ENCODE data around the gene MT1E. TPM values are rescaled to one million over a fixed set of nuclear protein-coding genes. Genes with fewer than 3 reads are reported as not detected.
"Not testable (repeated sequence)": the region's sequence is repeated elsewhere in the genome, so short reads cannot be mapped to it uniquely, and the experiment has no call there.

Gene MT1E
- total and polyA plus RNA-seq, 5 donors from 2014 or later: 5.6 to 86.9 (median 22.9) TPM

- H3K27me3 ChIP-seq (ENCODE audit: control insufficient read depth, insufficient read depth, low read length): no peaks in the 10 kb centered on the region
- DNase-seq (peak; percentile 51 to 78 (median 67)), ATAC-seq (ENCODE audit: low read depth in 2 of 2) (peak; percentile 74 to 76)
- no peaks in the 10 kb centered on the region for H3K36me3 ChIP-seq (ENCODE audit: control insufficient read depth, insufficient read depth, low read length)
- H3K4me3 Mint-ChIP-seq: peak within 1 kb of the TSS; percentile 93 to 98 (median 98)
- H3K4me3 ChIP-seq (ENCODE audit: low read depth, low read length): peak within 1 kb of the TSS; percentile 89
- peak within 1 kb of the TSS; percentile 48 for H3K27ac ChIP-seq (ENCODE audit: insufficient read depth, low read length, poor library complexity, severe bottlenecking)
- H3K9me3 ChIP-seq (ENCODE audit: control insufficient read depth in 2 of 2, low read length in 2 of 2): no peaks in the 10 kb centered on the region
- H3K4me1 Mint-ChIP-seq: peaks cover 5 to 41% (median 26%) of the 10 kb centered on the region in 4 donors
- peaks cover 10% of the 10 kb centered on the region for H3K36me3 Mint-ChIP-seq
- peak within 1 kb of the TSS; percentile 83 to 97 (median 90) for H3K27ac Mint-ChIP-seq
- peaks cover 27% of the 10 kb centered on the region for H3K4me1 ChIP-seq (ENCODE audit: control insufficient read depth, insufficient read depth, low read length, poor library complexity, severe bottlenecking)
- peaks cover 7% of the 10 kb centered on the region for H3K27me3 Mint-ChIP-seq
- peaks cover 0 to 2% (median 0%) of the 10 kb centered on the region in 7 donors for H3K9me3 Mint-ChIP-seq
Measured at GRCh38 chr16:56657555-56658326, 32.2 kb downstream of the MT1E start, which contains the start of gene MT1F. Gene MT1F, plus strand, starts transcription at chr16:56657959. Its CDS starts 100 bp downstream, at chr16:56658059.

GRCh38 chr16:56658327-56658875 lies 32.8 kb downstream of the MT1E start:
- Mint-ChIP-seq H3K9me3 (peaks cover 0 to 2% (median 0%) of the 10 kb centered on the region in 7 donors), H3K4me1 (peaks cover 5 to 46% (median 27%) of the 10 kb centered on the region in 4 donors), H3K36me3 (peaks cover 10% of the 10 kb centered on the region), H3K4me3 (peak overlapping the region; percentile 93 to 98 (median 98)), H3K27ac (peak overlapping the region; percentile 83 to 97 (median 90)), H3K27me3 (peaks cover 9% of the 10 kb centered on the region)
- no peak for ATAC-seq (ENCODE audit: low read depth in 2 of 2)
- Histone ChIP-seq H3K27ac (ENCODE audit: insufficient read depth, low read length, poor library complexity, severe bottlenecking) (peak overlapping the region; percentile 48), H3K36me3 (ENCODE audit: control insufficient read depth, insufficient read depth, low read length) (no peaks in the 10 kb centered on the region), H3K9me3 (ENCODE audit: control insufficient read depth in 2 of 2, low read length in 2 of 2) (no peaks in the 10 kb centered on the region), H3K4me1 (ENCODE audit: control insufficient read depth, insufficient read depth, low read length, poor library complexity, severe bottlenecking) (peaks cover 33% of the 10 kb centered on the region), H3K4me3 (ENCODE audit: low read depth, low read length) (peak overlapping the region; percentile 89), H3K27me3 (ENCODE audit: control insufficient read depth, insufficient read depth, low read length) (no peaks in the 10 kb centered on the region)
- no peak for DNase-seq

- Mint-ChIP-seq H3K27ac (peak overlapping the region; percentile 82 to 93 (median 88)), H3K4me3 (peak overlapping the region; percentile 87 to 95 (median 92)), H3K4me1 (peaks cover 5 to 45% (median 24%) of the 10 kb centered on the region in 4 donors), H3K36me3 (peaks cover 18% of the 10 kb centered on the region), H3K27me3 (peaks cover 25% of the 10 kb centered on the region), H3K9me3 (peaks cover 0 to 2% (median 0%) of the 10 kb centered on the region in 7 donors)
- no peaks in the 10 kb centered on the region for H3K36me3 ChIP-seq (ENCODE audit: control insufficient read depth, insufficient read depth, low read length)
- H3K27me3 ChIP-seq (ENCODE audit: control insufficient read depth, insufficient read depth, low read length): peaks cover under 1% of the 10 kb centered on the region
- peak; percentile 50 to 51 for ATAC-seq (ENCODE audit: low read depth in 2 of 2)
- H3K9me3 ChIP-seq (ENCODE audit: control insufficient read depth in 2 of 2, low read length in 2 of 2): no peaks in the 10 kb centered on the region
- peak overlapping the region; percentile 53 for H3K4me3 ChIP-seq (ENCODE audit: low read depth, low read length)
- H3K27ac ChIP-seq (ENCODE audit: insufficient read depth, low read length, poor library complexity, severe bottlenecking): peak overlapping the region; percentile 47
- peaks cover 32% of the 10 kb centered on the region for H3K4me1 ChIP-seq (ENCODE audit: control insufficient read depth, insufficient read depth, low read length, poor library complexity, severe bottlenecking)
- DNase-seq: peak in 2 of 3 donors; percentile 9 to 53
Measured at GRCh38 chr16:56662357-56663354, 37.1 kb downstream of the MT1E start.

GRCh38 chr16:56664506-56664905 lies 38.9 kb downstream of the MT1E start:
- Mint-ChIP-seq H3K27me3 (peaks cover 39% of the 10 kb centered on the region), H3K27ac (no peak overlapping the region), H3K36me3 (peaks cover 22% of the 10 kb centered on the region), H3K4me1 (peaks cover 0 to 45% (median 23%) of the 10 kb centered on the region in 4 donors), H3K4me3 (peak overlapping the region in 1 of 4 donors; percentile 93), H3K9me3 (peaks cover 0 to 2% (median 0%) of the 10 kb centered on the region in 7 donors)
- ATAC-seq (ENCODE audit: low read depth in 2 of 2) (no peak), DNase-seq (no peak)
- no peak overlapping the region for H3K27ac ChIP-seq (ENCODE audit: insufficient read depth, low read length, poor library complexity, severe bottlenecking)
- H3K4me3 ChIP-seq (ENCODE audit: low read depth, low read length): no peak overlapping the region
- peaks cover 15% of the 10 kb centered on the region for H3K27me3 ChIP-seq (ENCODE audit: control insufficient read depth, insufficient read depth, low read length)
- no peaks in the 10 kb centered on the region for H3K36me3 ChIP-seq (ENCODE audit: control insufficient read depth, insufficient read depth, low read length)
- peaks cover 26% of the 10 kb centered on the region for H3K4me1 ChIP-seq (ENCODE audit: control insufficient read depth, insufficient read depth, low read length, poor library complexity, severe bottlenecking)
- no peaks in the 10 kb centered on the region for H3K9me3 ChIP-seq (ENCODE audit: control insufficient read depth in 2 of 2, low read length in 2 of 2)

GRCh38 chr16:56665286-56666261 lies 40.0 kb downstream of the MT1E start:
- Mint-ChIP-seq H3K4me1 (peaks cover 0 to 47% (median 22%) of the 10 kb centered on the region in 4 donors), H3K36me3 (peaks cover 19% of the 10 kb centered on the region), H3K4me3 (peak overlapping the region in 1 of 4 donors; percentile 11), H3K27me3 (peaks cover 50% of the 10 kb centered on the region)
- H3K4me3 ChIP-seq (ENCODE audit: low read depth, low read length); H3K27ac Mint-ChIP-seq; H3K9me3 ChIP-seq (ENCODE audit: control insufficient read depth in 2 of 2, low read length in 2 of 2); H3K27ac ChIP-seq (ENCODE audit: insufficient read depth, low read length, poor library complexity, severe bottlenecking); ATAC-seq (ENCODE audit: low read depth in 2 of 2); DNase-seq; H3K9me3 Mint-ChIP-seq; H3K36me3 ChIP-seq (ENCODE audit: control insufficient read depth, insufficient read depth, low read length): not testable (repeated sequence)
- peaks cover 21% of the 10 kb centered on the region for H3K27me3 ChIP-seq (ENCODE audit: control insufficient read depth, insufficient read depth, low read length)
- peaks cover 29% of the 10 kb centered on the region for H3K4me1 ChIP-seq (ENCODE audit: control insufficient read depth, insufficient read depth, low read length, poor library complexity, severe bottlenecking)

GRCh38 chr16:56667581-56668571 lies 42.3 kb downstream of the MT1E start, which contains the start of gene MT1G:
Gene MT1G, minus strand, starts transcription at chr16:56668065. Its CDS starts 72 bp downstream, at chr16:56667993.
- DNase-seq (peak in 1 of 3 donors; percentile 60), ATAC-seq (ENCODE audit: low read depth in 2 of 2) (peak in 1 of 2 donors; percentile 51)
- H3K4me3 Mint-ChIP-seq: peak within 1 kb of the TSS in 2 of 4 donors; percentile 35 to 46
- H3K36me3 Mint-ChIP-seq: peaks cover 14% of the 10 kb centered on the region
- Histone ChIP-seq H3K36me3 (ENCODE audit: control insufficient read depth, insufficient read depth, low read length) (no peaks in the 10 kb centered on the region), H3K27ac (ENCODE audit: insufficient read depth, low read length, poor library complexity, severe bottlenecking) (no peak within 1 kb of the TSS), H3K4me1 (ENCODE audit: control insufficient read depth, insufficient read depth, low read length, poor library complexity, severe bottlenecking) (peaks cover 22% of the 10 kb centered on the region), H3K4me3 (ENCODE audit: low read depth, low read length) (no peak within 1 kb of the TSS), H3K27me3 (ENCODE audit: control insufficient read depth, insufficient read depth, low read length) (peaks cover 35% of the 10 kb centered on the region), H3K9me3 (ENCODE audit: control insufficient read depth in 2 of 2, low read length in 2 of 2) (no peaks in the 10 kb centered on the region)
- peaks cover 0 to 1% (median 0%) of the 10 kb centered on the region in 7 donors for H3K9me3 Mint-ChIP-seq
- H3K4me1 Mint-ChIP-seq: peaks cover 0 to 30% (median 8%) of the 10 kb centered on the region in 4 donors
- H3K27me3 Mint-ChIP-seq: peaks cover 64% of the 10 kb centered on the region
- no peak within 1 kb of the TSS for H3K27ac Mint-ChIP-seq

Measured in CD4-positive, CD25-positive, alpha-beta regulatory T cell (primary cell).